Right ventricle myocardium inferior (tissue), 1 donor: ENCODE measurements around the gene LHFPL2. TPM values are rescaled to one million over a fixed set of nuclear protein-coding genes. Genes with fewer than 3 reads are reported as not detected.

Source experiments
- ATAC-seq: fragments of 200-7000 bp; cut with Tn5 transposase; one replicate; pipeline ENCODE4 v1.9.1; 2020; ENCODE audit warnings: mild to moderate bottlenecking, moderate library complexity
- DNase-seq: peaks from one replicate; pipeline ENCODE4 v3.0.0; 2021; ENCODE audit errors: missing footprints
- intact Hi-C: fragments of 100-400 bp; cut with DNase I; formaldehyde crosslinking; loops from one replicate; pipeline ENCODE4 v1.11.0; 2022
- total RNA-seq: library from RNA; stranded (reverse); fragmentation: NEBNext Ultra II Directional; extraction: Animal tissue kit (Norgen Biotek cat#: 25700); gene quantifications from one replicate; pipeline ENCODE4 v1.2.1, GENCODE V29; 2021
- donor health status: DM: no; HTN: yes; CAD: no; lungs with severe emphysema.

Gene LHFPL2
- total RNA-seq, 1 donor from 2014 or later: 6.0 TPM

- peak; percentile 98 for ATAC-seq
- peak; percentile 92 for DNase-seq
- intact Hi-C loops: no loop called here
Measured at GRCh38 chr5:78504704-78505677, 143.6 kb downstream of the LHFPL2 start.

- intact Hi-C loops: no loop called here
- ATAC-seq (peak; percentile 32), DNase-seq (no peak)
Measured at GRCh38 chr5:78503958-78504653, 144.5 kb downstream of the LHFPL2 start.

GRCh38 chr5:78501411-78502352 is 146.9 kb downstream of the LHFPL2 start:
- DNase-seq (no peak), ATAC-seq (no peak)
- intact Hi-C loops: no loop called here

GRCh38 chr5:78500871-78501270 is 147.7 kb downstream of the LHFPL2 start:
- ATAC-seq (no peak), DNase-seq (no peak)
- intact Hi-C loops: no loop called here

- ATAC-seq (no peak), DNase-seq (no peak)
- intact Hi-C loops: no loop called here
Measured at GRCh38 chr5:78500028-78500427, 148.5 kb downstream of the LHFPL2 start.

- no peak for DNase-seq
- no peak for ATAC-seq
- intact Hi-C loops: no loop called here
Measured at GRCh38 chr5:78499485-78499884, 149.1 kb downstream of the LHFPL2 start.

GRCh38 chr5:78497573-78498533 is 150.7 kb downstream of the LHFPL2 start:
- intact Hi-C loops: no loop called here
- ATAC-seq (peak; percentile 54), DNase-seq (no peak)

DNA sequence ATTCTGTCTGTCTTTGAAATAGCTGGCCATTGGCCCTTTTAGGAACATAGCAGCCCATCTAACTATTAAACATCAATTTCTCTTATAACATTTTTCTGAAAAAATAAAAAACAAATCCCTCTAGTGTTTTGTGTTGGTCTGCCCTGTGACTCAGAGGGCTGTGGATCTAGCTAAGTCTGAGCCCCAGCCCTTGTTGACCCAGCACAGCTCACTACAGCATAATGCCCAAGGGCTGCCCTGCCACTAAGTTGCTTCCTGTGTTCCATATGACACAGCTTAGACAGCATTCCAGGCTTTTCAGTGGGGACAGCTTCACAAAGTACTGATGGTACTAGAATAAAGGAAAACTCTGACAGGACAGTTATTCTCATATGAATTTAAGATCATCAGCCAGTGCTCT is 152.2 kb downstream of the LHFPL2 start:
- ATAC-seq (no peak), DNase-seq (no peak)
- intact Hi-C loops: no loop called here

DNA sequence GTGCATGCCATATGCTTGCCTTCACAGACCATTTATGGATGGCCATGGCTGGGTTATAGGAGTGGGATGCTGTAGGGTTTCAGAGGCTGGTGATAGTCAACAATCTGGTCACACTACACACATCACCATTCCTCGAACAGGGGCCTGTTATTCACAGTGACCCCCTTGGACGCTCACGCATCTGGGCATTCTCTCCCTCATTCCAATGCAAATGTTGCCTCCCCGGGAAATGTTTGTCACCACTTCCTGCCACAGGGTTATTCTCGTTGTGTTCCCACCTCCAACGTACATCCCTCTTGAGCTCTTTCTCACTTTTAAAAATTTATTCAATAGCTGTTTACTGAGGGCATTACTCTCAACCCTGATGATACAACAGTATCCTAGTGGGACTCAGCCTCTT is 152.8 kb downstream of the LHFPL2 start:
- ATAC-seq: no peak
- intact Hi-C loops: no loop called here
- DNase-seq: no peak

GRCh38 chr5:78492650-78493049 is 155.9 kb downstream of the LHFPL2 start:
- intact Hi-C loops: no loop called here
- DNase-seq (no peak), ATAC-seq (no peak)

DNA sequence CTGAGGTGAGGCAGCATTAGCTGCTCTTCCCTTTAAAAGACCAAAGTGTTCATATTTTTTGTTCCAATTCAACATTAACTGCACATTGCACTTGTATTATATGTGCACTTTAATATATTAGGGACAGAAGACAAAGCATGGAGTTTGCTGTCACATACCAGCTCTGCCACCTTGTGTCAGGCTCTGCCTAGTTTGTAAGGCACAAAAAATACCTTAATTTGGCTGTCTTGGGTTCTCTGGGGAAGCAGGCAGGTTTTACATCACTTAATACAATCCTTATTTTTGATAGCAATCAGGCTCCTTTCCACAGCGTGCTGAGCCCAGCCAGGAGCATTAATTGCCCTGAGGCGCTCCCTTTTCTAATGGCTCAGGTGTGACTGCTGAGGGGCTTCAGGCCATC is 156.3 kb downstream of the LHFPL2 start:
- intact Hi-C loops: no loop called here
- DNase-seq (no peak), ATAC-seq (no peak)

DNA sequence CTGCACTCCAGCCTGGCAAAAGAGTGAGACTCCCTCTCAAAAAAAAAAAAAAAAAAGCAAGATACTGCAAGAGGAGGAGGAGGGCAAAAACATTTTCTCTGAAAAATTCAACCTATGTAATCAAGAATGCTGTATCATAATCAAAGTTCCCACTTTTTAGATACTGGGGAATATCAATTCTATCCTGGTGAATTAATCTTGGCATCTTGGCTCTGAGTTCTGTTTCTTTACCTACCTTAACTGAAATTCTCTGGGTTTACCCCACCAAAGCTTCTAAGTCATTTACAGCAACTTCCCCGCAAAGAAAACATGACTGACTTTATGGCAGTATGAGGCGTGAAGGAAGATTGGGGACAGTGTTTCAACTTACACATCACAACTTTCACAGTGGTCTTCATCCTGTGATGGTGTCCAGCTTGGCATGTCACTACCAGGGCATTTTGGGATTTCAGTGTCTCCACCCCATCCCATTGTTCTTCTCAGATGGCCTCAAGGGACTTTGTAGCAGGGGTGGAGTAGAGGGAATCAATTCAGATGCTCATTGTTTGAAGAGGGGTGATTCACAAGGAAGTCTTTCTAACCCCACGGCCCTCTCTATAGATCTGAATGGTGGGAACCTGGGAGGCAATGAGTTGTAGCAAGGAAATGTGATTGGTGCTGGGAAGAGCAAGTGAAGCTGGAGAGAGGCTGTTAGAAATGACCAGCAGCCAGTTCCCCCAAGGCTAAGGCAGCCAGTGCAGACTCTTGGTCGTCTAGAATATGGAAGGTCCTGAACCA is 157.7 kb downstream of the LHFPL2 start:
- intact Hi-C loops: no loop called here
- no peak for ATAC-seq
- no peak for DNase-seq

- no peak for ATAC-seq
- intact Hi-C loops: no loop called here
- DNase-seq: no peak
Measured at GRCh38 chr5:78487846-78488245, 160.7 kb downstream of the LHFPL2 start.

DNA sequence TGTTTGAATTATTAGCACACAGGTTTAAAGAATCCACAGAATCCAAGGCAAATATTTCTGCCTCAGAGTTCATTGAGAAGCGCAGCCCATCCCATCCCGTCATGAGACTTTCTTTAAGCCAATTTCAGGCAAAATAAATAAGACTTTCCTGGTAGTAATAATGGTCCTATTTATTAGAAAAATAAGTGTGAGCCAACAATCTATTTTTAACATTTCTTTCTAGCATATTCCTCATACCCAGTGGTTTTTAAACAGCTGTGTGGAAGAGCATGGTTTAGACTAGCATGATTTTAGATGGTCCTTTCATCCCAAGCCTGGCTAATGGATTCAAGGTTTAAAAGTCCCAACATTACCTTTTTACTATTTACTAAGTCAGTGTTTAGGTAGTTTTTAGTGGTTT is 162.4 kb downstream of the LHFPL2 start:
- DNase-seq (no peak), ATAC-seq (peak; percentile 36)

DNA sequence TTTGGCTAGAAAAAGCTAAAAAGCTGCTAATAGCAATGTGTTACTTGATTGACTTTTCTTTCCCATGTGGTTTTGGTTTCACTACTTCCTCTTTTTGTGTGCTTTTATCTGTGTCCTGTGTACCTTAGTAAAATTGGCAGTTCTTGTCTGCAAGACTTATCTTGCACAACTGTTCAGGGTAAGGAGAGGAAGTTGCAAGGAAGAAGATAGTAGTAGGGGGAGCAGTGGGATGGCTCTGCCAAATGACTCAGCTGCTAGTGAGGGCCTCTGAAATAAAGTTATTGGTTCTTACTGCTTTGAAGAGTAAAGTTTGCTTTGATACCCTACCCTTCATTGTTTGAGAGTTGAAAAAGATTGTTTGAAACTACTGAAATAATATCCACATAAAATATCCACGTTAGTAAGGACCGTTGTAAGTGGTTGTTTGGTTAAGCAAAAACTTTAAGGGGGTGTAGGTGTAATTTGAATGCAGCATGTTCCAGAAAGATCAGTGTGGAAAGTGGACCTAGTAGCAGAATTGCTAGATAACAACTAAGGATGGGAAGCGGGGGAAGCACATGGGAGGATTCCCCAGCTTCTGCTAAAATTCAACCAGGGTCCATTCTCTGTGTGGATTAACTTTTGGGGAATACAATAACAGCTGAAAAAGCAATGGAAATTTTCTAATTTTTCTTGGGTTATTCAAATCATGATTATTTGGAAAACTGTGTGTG is 164.6 kb downstream of the LHFPL2 start:
- intact Hi-C loops: no loop called here
- DNase-seq: no peak
- ATAC-seq: peak; percentile 70

More for the DNA sequence above, 162.4 kb downstream of the LHFPL2 start:
- intact Hi-C loops: no loop called here

DNA sequence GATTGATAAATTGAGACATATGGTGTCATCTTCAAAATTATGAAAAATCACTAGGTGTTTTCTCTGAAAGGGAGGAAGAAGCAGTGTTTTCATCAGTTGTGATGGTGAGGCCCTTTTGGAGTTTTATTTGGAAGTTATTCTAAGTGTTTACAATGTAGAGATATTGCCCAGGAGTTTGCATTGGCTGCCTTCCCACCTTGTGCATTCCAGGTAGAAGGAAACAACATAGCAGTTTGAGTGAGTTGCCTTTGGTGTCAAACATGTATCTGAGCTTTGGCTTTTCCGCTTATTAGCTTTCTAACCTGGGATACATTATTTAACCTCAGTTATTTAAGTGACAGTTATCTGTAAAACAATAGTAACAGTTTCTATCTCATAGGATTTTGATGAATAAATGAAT is 165.6 kb downstream of the LHFPL2 start:
- intact Hi-C loops: no loop called here
- ATAC-seq: no peak

DNA sequence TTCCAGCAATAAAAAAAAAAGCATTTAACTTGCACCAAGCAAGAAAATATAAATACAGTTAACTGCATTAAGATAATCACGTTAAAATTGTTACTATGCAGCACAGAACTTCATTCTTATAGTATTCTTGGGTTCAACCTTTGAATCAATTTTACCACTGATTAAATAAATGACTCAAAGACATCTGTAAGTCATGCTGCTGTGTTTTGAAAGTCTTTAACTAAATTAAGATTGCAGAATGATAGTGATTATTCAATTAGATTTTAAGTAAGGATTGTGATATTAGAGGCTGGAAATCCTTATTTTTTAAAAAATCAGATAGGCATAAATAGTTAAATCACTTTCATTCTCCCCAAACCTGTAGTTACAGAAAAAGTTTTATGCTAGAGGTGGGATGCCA is 171.8 kb downstream of the LHFPL2 start:
- ATAC-seq (no peak), DNase-seq (no peak)
- intact Hi-C loops: no loop called here

More for the DNA sequence above, 165.6 kb downstream of the LHFPL2 start:
- no peak for DNase-seq
